H9 (cell line): ENCODE measurements around the gene PLD1. TPM values are rescaled to one million over a fixed set of nuclear protein-coding genes. Genes with fewer than 3 reads are reported as not detected.

Source experiments
- DNase-seq: peaks from one replicate; pipeline ENCODE4 v3.0.0-alpha.2; 2017
- H2AFZ ChIP-seq: one replicate; pipeline ENCODE4 v1.6.1; 2013; ENCODE audit warnings: mild to moderate bottlenecking, low read length, control low read depth, moderate library complexity
- H2AK5ac ChIP-seq: 2 replicates; pipeline ENCODE4 v1.6.1; 2013; ENCODE audit warnings: low read length, control low read depth, mixed read lengths; ENCODE audit not compliant: insufficient read length
- H2BK120ac ChIP-seq: one replicate; pipeline ENCODE4 v1.6.1; 2013; ENCODE audit warnings: low read depth, mild to moderate bottlenecking, low read length, control low read depth, inconsistent platforms; ENCODE audit not compliant: poor library complexity, severe bottlenecking
- H2BK12ac ChIP-seq: 2 replicates; pipeline ENCODE4 v1.6.1; 2013; ENCODE audit warnings: low read length, control low read depth, mixed read lengths, low read depth; ENCODE audit not compliant: insufficient read length
- H2BK15ac ChIP-seq: 2 replicates; pipeline ENCODE4 v1.6.1; 2013; ENCODE audit warnings: low read depth, low read length, control low read depth
- H2BK20ac ChIP-seq: one replicate; pipeline ENCODE4 v1.6.1; 2013; ENCODE audit warnings: low read depth, mild to moderate bottlenecking, low read length, control low read depth, inconsistent platforms; ENCODE audit not compliant: poor library complexity, severe bottlenecking
- H2BK5ac ChIP-seq: 2 replicates; pipeline ENCODE4 v1.6.1; 2013; ENCODE audit warnings: low read length, control low read depth, mixed read lengths; ENCODE audit not compliant: insufficient read length
- H3K14ac ChIP-seq: 2 replicates; pipeline ENCODE4 v1.6.1; 2013; ENCODE audit warnings: low read length, control low read depth; ENCODE audit not compliant: insufficient read depth
- H3K18ac ChIP-seq: 2 replicates; pipeline ENCODE4 v1.6.1; 2013; ENCODE audit warnings: low read depth, mild to moderate bottlenecking, mixed read lengths, low read length, control low read depth; ENCODE audit not compliant: insufficient read length
- H3K23ac ChIP-seq: 2 replicates; pipeline ENCODE4 v1.6.1; 2013; ENCODE audit warnings: low read length, control low read depth, mixed read lengths, low read depth; ENCODE audit not compliant: insufficient read length
- H3K23me2 ChIP-seq: 2 replicates; pipeline ENCODE4 v1.6.1; 2013; ENCODE audit warnings: low read depth, mild to moderate bottlenecking, mixed read lengths, low read length, control low read depth; ENCODE audit not compliant: insufficient read length, poor library complexity, severe bottlenecking
- H3K27ac ChIP-seq: 2 replicates; pipeline ENCODE4 v1.5.1; 2013; ENCODE audit warnings: low read length, control low read depth, mixed read lengths, low read depth; ENCODE audit not compliant: insufficient read length
- H3K27me3 ChIP-seq: 2 replicates; pipeline ENCODE4 v1.6.1; 2013; ENCODE audit warnings: low read length, control low read depth, inconsistent platforms; ENCODE audit not compliant: insufficient read depth
- H3K4ac ChIP-seq: 2 replicates; pipeline ENCODE4 v1.6.1; 2013; ENCODE audit warnings: low read depth, mild to moderate bottlenecking, control low read depth, inconsistent platforms, low read length, moderate library complexity
- H3K4me1 ChIP-seq: 2 replicates; pipeline ENCODE4 v1.6.1; 2013; ENCODE audit warnings: low read length, control low read depth, inconsistent platforms; ENCODE audit not compliant: insufficient read depth
- H3K4me2 ChIP-seq: 2 replicates; pipeline ENCODE4 v1.6.1; 2013; ENCODE audit warnings: low read length, control low read depth, mixed read lengths; ENCODE audit not compliant: insufficient read length, insufficient read depth
- H3K56ac ChIP-seq: 2 replicates; pipeline ENCODE4 v1.6.1; 2013; ENCODE audit warnings: low read depth, mild to moderate bottlenecking, mixed read lengths, low read length, control low read depth; ENCODE audit not compliant: insufficient read length
- H3K79me1 ChIP-seq: 2 replicates; pipeline ENCODE4 v1.6.1; 2013; ENCODE audit warnings: low read depth, mild to moderate bottlenecking, moderate library complexity, low read length, control low read depth, inconsistent platforms; ENCODE audit not compliant: insufficient read depth, poor library complexity, severe bottlenecking
- H3K79me2 ChIP-seq: 2 replicates; pipeline ENCODE4 v1.6.1; 2013; ENCODE audit warnings: low read length, control low read depth, inconsistent platforms; ENCODE audit not compliant: insufficient read depth
- H3K9ac ChIP-seq: 2 replicates; pipeline ENCODE4 v1.6.1; 2013; ENCODE audit warnings: low read length, control low read depth, mixed read lengths; ENCODE audit not compliant: insufficient read length; ENCODE audit errors: extremely low read depth
- H3K9me3 ChIP-seq: one replicate; pipeline ENCODE4 v1.6.1; 2013; ENCODE audit warnings: low read depth, low read length, inconsistent platforms; ENCODE audit not compliant: control insufficient read depth
- H3T11ph ChIP-seq: one replicate; pipeline ENCODE4 v1.6.1; 2013; ENCODE audit warnings: mild to moderate bottlenecking, low read length, control low read depth, inconsistent platforms
- H4K20me1 ChIP-seq: one replicate; pipeline ENCODE4 v1.6.1; 2013; ENCODE audit not compliant: control insufficient read depth, insufficient read length, insufficient read depth
- H4K5ac ChIP-seq: 2 replicates; pipeline ENCODE4 v1.6.1; 2013; ENCODE audit warnings: low read depth, mild to moderate bottlenecking, mixed read lengths, low read length, control low read depth; ENCODE audit not compliant: insufficient read length
- H4K8ac ChIP-seq: replicated peaks from 2 replicates; pipeline ENCODE4 v1.6.1; 2013; ENCODE audit warnings: low read length, control low read depth, mixed read lengths, low read depth; ENCODE audit not compliant: insufficient read length
- H4K91ac ChIP-seq: 2 replicates; pipeline ENCODE4 v1.6.1; 2013; ENCODE audit warnings: low read depth, mild to moderate bottlenecking, moderate library complexity, mixed read lengths, low read length, control low read depth; ENCODE audit not compliant: insufficient read length
- H3K27ac Mint-ChIP-seq, 3 experiments: 2 replicates in 2 of 3; 3 replicates in 1 of 3; pipeline ENCODE4 v1.8.0; 2020 to 2021; ENCODE audit warnings: mixed read lengths in 3 of 3, mild to moderate bottlenecking in 1 of 3, moderate library complexity in 1 of 3
- H3K27me3 Mint-ChIP-seq: 2 replicates; pipeline ENCODE4 v1.8.0; 2021; ENCODE audit warnings: low read depth, mild to moderate bottlenecking, moderate library complexity, mixed read lengths
- H3K36me3 Mint-ChIP-seq, 3 experiments: 2 replicates in 2 of 3; 3 replicates in 1 of 3; pipeline ENCODE4 v1.8.0; 2020 to 2021; ENCODE audit warnings: low read depth in 3 of 3, mixed read lengths in 3 of 3; ENCODE audit not compliant: insufficient read depth in 1 of 3
- H3K4me1 Mint-ChIP-seq, 2 experiments: 2 replicates each; pipeline ENCODE4 v1.8.0; 2020; ENCODE audit warnings: mixed read lengths in 2 of 2
- H3K4me3 Mint-ChIP-seq, 2 experiments: 2 replicates in 1 of 2; 3 replicates in 1 of 2; pipeline ENCODE4 v1.8.0; 2020 to 2021; ENCODE audit warnings: mild to moderate bottlenecking in 2 of 2, mixed read lengths in 2 of 2, moderate library complexity in 1 of 2
- H3K9me3 Mint-ChIP-seq, 2 experiments: 2 replicates in 1 of 2; 3 replicates in 1 of 2; pipeline ENCODE4 v1.8.0; 2020; ENCODE audit warnings: mild to moderate bottlenecking in 2 of 2, mixed read lengths in 2 of 2, moderate library complexity in 1 of 2
- WGBS: extraction: QIAGEN DNeasy Blood & Tissue Kit; methylation state at CpG from one replicate; pipeline ENCODE4 v1.1.7; 2013; ENCODE audit warnings: missing lambda C conversion rate, low lambda C conversion rate, mixed read lengths; ENCODE audit not compliant: insufficient read length; ENCODE audit errors: extremely low coverage; 5-methylcytosine and 5-hydroxymethylcytosine counted together
- total RNA-seq: library from RNA; stranded (reverse); gene quantifications from 2 replicates; pipeline ENCODE4 v1.2.1, GENCODE V29; 2021
- TF ChIP-seq, protein P1 (sequence below): fragments of 200-600 bp; sonication (generic); conservative IDR thresholded peaks from 3 replicates; pipeline ENCODE4 v1.8.0; 2021; ENCODE audit warnings: antibody characterized with exemption, mild to moderate bottlenecking

Gene PLD1
- total RNA-seq, 1 experiment from 2014 or later: 1.8 TPM

DNA sequence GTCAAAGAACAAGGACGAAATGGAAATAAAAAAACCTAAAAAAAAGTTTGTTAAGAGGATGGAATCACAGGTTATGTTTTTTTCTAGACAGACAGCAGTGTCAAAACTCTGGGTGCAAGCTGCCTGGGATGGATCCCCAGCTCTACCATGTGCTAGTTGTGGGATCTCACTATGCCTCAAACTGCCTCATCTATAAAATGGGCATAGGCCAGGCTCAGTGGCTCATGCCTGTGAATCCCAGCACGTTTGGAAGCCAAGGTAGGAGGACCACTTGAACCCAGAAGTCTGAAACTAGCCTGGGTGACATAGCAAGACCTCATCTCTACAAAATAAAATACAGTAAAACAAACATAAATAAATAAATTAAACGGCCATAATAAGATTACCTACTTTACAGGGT lies 4.6 kb downstream of the PLD1 start:
- H4K20me1 ChIP-seq: no peaks in the 10 kb centered on the region
- H2BK20ac ChIP-seq: no peak overlapping the region
- peaks cover 22% of the 10 kb centered on the region for H3K27me3 Mint-ChIP-seq
- H3T11ph ChIP-seq: no peak overlapping the region
- H2AFZ ChIP-seq: no peak overlapping the region
- H4K5ac ChIP-seq: no peak overlapping the region
- DNase-seq: no peak
- no peaks in the 10 kb centered on the region for H3K9me3 Mint-ChIP-seq
- no peak overlapping the region for H4K8ac ChIP-seq
- H3K9ac ChIP-seq: no peak overlapping the region
- H3K9me3 ChIP-seq: no peaks in the 10 kb centered on the region
- no peak overlapping the region for H2AK5ac ChIP-seq
- no peaks in the 10 kb centered on the region for H3K79me2 ChIP-seq
- no peak overlapping the region for H3K4ac ChIP-seq
- H3K27me3 ChIP-seq: peaks cover 5% of the 10 kb centered on the region; the same call in 1 of the 2 replicates
- H3K4me1 Mint-ChIP-seq: peaks cover 5 to 7% of the 10 kb centered on the region in 2 experiments; a peak in 3 of 4 replicates
- H3K18ac ChIP-seq: no peak overlapping the region
- H3K79me1 ChIP-seq: no peaks in the 10 kb centered on the region
- no peak overlapping the region for H3K23ac ChIP-seq
- H3K4me2 ChIP-seq: no peak overlapping the region
- no peak overlapping the region for H2BK120ac ChIP-seq
- H3K27ac Mint-ChIP-seq: no peak overlapping the region
- H3K56ac ChIP-seq: no peak overlapping the region
- no peaks in the 10 kb centered on the region for H3K36me3 Mint-ChIP-seq
- H2BK15ac ChIP-seq: no peak overlapping the region
- no peak overlapping the region for H3K27ac ChIP-seq
- no peak overlapping the region for H3K14ac ChIP-seq
- H3K4me1 ChIP-seq: no peaks in the 10 kb centered on the region
- no peak overlapping the region for H2BK5ac ChIP-seq
- no peak overlapping the region for H4K91ac ChIP-seq
- H2BK12ac ChIP-seq: no peak overlapping the region
- TF ChIP-seq, protein P1, sequence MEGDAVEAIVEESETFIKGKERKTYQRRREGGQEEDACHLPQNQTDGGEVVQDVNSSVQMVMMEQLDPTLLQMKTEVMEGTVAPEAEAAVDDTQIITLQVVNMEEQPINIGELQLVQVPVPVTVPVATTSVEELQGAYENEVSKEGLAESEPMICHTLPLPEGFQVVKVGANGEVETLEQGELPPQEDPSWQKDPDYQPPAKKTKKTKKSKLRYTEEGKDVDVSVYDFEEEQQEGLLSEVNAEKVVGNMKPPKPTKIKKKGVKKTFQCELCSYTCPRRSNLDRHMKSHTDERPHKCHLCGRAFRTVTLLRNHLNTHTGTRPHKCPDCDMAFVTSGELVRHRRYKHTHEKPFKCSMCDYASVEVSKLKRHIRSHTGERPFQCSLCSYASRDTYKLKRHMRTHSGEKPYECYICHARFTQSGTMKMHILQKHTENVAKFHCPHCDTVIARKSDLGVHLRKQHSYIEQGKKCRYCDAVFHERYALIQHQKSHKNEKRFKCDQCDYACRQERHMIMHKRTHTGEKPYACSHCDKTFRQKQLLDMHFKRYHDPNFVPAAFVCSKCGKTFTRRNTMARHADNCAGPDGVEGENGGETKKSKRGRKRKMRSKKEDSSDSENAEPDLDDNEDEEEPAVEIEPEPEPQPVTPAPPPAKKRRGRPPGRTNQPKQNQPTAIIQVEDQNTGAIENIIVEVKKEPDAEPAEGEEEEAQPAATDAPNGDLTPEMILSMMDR: no peak
- H3K23me2 ChIP-seq: peaks cover 12% of the 10 kb centered on the region
- no peak overlapping the region for H3K4me3 Mint-ChIP-seq
- WGBS: no CpG with 5 or more reads among the region's 3 CpGs
